Common myeloid progenitor, CD34-positive (primary cell): ENCODE measurements around the gene CFAP97D2.
A peak's percentile ranks its signal among the peaks of the same experiment; 100 is the strongest.

Source experiments
- CTCF ChIA-PET: fragments of 350-600 bp; sonication (Branson Sonifier 250); formaldehyde crosslinking; loops from one replicate; lab custom pipeline; 2021; ENCODE audit warnings: antibody characterized with exemption; lab: Charles Lee
- POLR2A ChIA-PET: fragments of 350-600 bp; sonication (Branson Sonifier 250); formaldehyde crosslinking; loops from one replicate; lab custom pipeline; 2021; ENCODE audit warnings: antibody characterized with exemption; lab: Charles Lee
- DNase-seq, 3 donors: peaks; one replicate each; pipeline versions ENCODE4 v3.0.0 to v3.0.0-alpha.2; 2013
- H3K27ac ChIP-seq, 2 experiments: 1 replicate in 1 of 2; 2 replicates in 1 of 2; pipeline ENCODE4 v1.7.0; 2013; ENCODE audit warnings: inconsistent platforms in 2 of 2, low read length in 2 of 2, mild to moderate bottlenecking in 2 of 2, low read depth in 1 of 2, moderate library complexity in 1 of 2; ENCODE audit not compliant: severe bottlenecking in 2 of 2, insufficient read depth in 1 of 2, poor library complexity in 1 of 2
- H3K27me3 ChIP-seq, 5 experiments: replicated peaks in 2 of 5; 1 replicate in 3 of 5; 2 replicates in 2 of 5; pipeline versions ENCODE4 v1.6.1 to v1.7.0; 2013; ENCODE audit warnings: low read length in 4 of 5, mild to moderate bottlenecking in 2 of 5, moderate library complexity in 2 of 5, inconsistent platforms in 1 of 5; ENCODE audit not compliant: insufficient read depth in 5 of 5, control insufficient read depth in 4 of 5
- H3K36me3 ChIP-seq, 4 experiments: 1 replicate in 2 of 4; 2 replicates in 2 of 4; pipeline versions ENCODE4 v1.6.1 to v1.7.0; 2013; ENCODE audit warnings: low read length in 3 of 4, control low read depth in 1 of 4, mild to moderate bottlenecking in 1 of 4; ENCODE audit not compliant: control insufficient read depth in 4 of 4, insufficient read depth in 4 of 4
- H3K4me1 ChIP-seq, 4 experiments: 1 replicate in 3 of 4; 2 replicates in 1 of 4; pipeline versions ENCODE4 v1.6.1 to v1.7.1; 2013; ENCODE audit warnings: low read length in 3 of 4, mild to moderate bottlenecking in 3 of 4, control low read depth in 1 of 4, inconsistent platforms in 1 of 4, moderate library complexity in 1 of 4; ENCODE audit not compliant: control insufficient read depth in 4 of 4, insufficient read depth in 4 of 4; ENCODE audit errors: control extremely low read depth in 1 of 4
- H3K4me3 ChIP-seq, 7 experiments: 1 replicate in 4 of 7; 2 replicates in 3 of 7; pipeline versions ENCODE4 v1.5.1 to v1.7.0; 2013; ENCODE audit warnings: mild to moderate bottlenecking in 7 of 7, low read length in 6 of 7, moderate library complexity in 6 of 7, inconsistent platforms in 2 of 7, low read depth in 2 of 7, control low read depth in 1 of 7; ENCODE audit not compliant: insufficient read depth in 4 of 7, control insufficient read depth in 1 of 7; ENCODE audit errors: extremely low read depth in 1 of 7
- H3K9me3 ChIP-seq, 5 experiments: 1 replicate in 4 of 5; 2 replicates in 1 of 5; pipeline versions ENCODE4 v1.6.1 to v1.7.1; 2013; ENCODE audit warnings: low read length in 4 of 5, mild to moderate bottlenecking in 2 of 5, inconsistent platforms in 1 of 5, low read depth in 1 of 5, moderate library complexity in 1 of 5; ENCODE audit not compliant: control insufficient read depth in 4 of 5, insufficient read depth in 2 of 5; ENCODE audit errors: control extremely low read depth in 1 of 5
- WGBS: methylation state at CpG from one replicate; pipeline ENCODE4 v1.1.5; 2013; ENCODE audit not compliant: insufficient coverage; 5-methylcytosine and 5-hydroxymethylcytosine counted together

CFAP97D2 gene

GRCh38 chr13:114136576-114136975 is 42.5 kb upstream of the CFAP97D2 start:
- Histone ChIP-seq H3K27ac (no peak overlapping the region), H3K36me3 (no peaks in the 10 kb centered on the region), H3K4me3 (no peak overlapping the region), H3K4me1 (peaks cover 0 to 40% (median 34%) of the 10 kb centered on the region in 4 experiments), H3K27me3 (no peaks in the 10 kb centered on the region), H3K9me3 (no peaks in the 10 kb centered on the region)
- CTCF ChIA-PET: interaction anchor here (1.2 to 3.0 kb wide), 2 partner anchors 10 to 11 kb away, joined by 4 to 8 read pairs; no protein-coding TSS in a partner anchor
- 99% methylated on average over 7 of the region's 7 CpGs for WGBS
- DNase-seq: no peak
- POLR2A ChIA-PET: no interaction called here

DNA sequence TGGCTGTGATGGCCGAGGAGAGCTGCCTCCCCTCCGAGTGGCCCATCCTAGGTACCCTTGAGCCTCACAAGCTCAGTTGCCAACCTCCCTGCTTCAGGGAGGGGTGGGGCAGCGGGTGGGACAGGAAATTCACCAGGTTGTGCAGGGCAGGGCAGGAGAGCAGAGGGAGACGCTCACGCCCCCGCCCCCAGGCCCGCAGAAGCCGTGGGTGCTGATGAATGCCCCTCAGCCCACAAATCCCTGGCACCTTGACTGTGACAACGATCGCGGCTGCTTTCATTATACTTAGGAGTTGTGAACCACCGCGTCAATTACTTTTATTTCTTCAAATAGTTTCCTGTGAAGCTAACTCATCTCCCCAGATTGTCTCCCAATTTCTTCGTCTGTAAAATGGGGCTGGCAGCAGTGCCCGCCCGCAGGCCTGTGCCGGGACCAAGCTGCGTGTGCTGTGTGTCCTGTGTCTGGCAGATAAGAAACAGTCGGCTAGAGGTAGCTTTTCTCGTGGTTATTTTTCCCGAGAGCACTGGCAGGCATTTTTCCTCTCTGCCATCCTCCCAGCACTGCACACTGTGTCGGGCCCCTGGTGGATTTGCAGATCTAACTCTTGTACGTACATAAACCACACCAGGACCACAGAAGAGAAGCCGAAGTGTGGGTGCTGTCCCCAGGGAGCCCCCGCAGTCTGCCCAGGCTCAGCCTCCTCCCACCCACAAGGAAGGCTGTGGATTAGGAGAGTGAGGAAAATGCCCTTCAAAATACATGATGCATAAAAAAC is 38.7 kb upstream of the CFAP97D2 start:
- Histone ChIP-seq H3K27ac (no peak overlapping the region), H3K4me3 (peak overlapping the region in 3 of 7 experiments; percentile 46 to 57 (median 48)), H3K36me3 (no peaks in the 10 kb centered on the region), H3K4me1 (peaks cover 0 to 54% (median 53%) of the 10 kb centered on the region in 4 experiments), H3K27me3 (no peaks in the 10 kb centered on the region), H3K9me3 (no peaks in the 10 kb centered on the region)
- WGBS: 28% methylated on average over 15 of the region's 25 CpGs
- ChIA-PET POLR2A (no interaction called here), CTCF (interaction anchor here (0.7 to 1.1 kb wide), 2 partner anchors 11 to 28 kb away, joined by 3 to 5 read pairs; no protein-coding TSS in a partner anchor)
- peak in 2 of 3 donors; percentile 45 to 64 for DNase-seq

- POLR2A ChIA-PET: no interaction called here
- CTCF ChIA-PET: interaction anchor here (0.7 to 1.1 kb wide), 2 partner anchors 11 to 27 kb away, joined by 3 to 5 read pairs; no protein-coding TSS in a partner anchor
- Histone ChIP-seq H3K27ac (no peak overlapping the region), H3K9me3 (no peaks in the 10 kb centered on the region), H3K27me3 (no peaks in the 10 kb centered on the region), H3K4me3 (peak overlapping the region in 1 of 7 experiments; percentile 31), H3K4me1 (peaks cover 1 to 60% (median 59%) of the 10 kb centered on the region in 4 experiments), H3K36me3 (no peaks in the 10 kb centered on the region)
- WGBS: 46% methylated on average over 8 of the region's 10 CpGs
- no peak for DNase-seq
Measured at GRCh38 chr13:114140906-114141250, 38.2 kb upstream of the CFAP97D2 start.

DNA sequence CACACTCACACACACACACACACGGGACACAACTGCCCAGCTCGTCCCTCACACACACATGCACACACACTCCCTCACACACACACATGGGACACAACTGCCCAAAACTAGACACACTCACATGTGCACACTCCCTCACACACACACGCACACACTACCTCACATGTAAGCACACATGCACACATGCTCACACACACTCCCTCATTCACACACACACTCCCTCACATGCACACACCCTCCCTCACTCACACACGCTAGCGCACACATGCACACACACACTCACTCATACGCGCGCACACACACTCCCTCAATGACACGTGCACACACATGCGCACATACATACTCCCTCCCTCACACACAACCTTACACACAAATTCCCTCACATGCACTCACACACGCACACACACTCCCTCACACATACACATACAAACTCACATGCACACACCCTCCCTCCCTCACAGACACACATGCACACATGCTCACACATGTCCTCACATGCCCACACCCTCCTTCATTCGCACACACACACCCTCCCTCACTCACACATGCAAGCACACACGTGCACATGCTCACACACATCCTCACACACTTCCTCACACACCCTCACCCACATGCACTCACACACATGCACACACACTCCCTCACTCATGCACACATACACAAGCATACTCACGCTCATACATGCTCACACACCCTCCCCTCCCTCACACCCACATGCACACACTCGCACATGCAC is 37.6 kb upstream of the CFAP97D2 start:
- no peaks in the 10 kb centered on the region for H3K9me3 ChIP-seq
- POLR2A ChIA-PET: no interaction called here
- H3K36me3 ChIP-seq: no peaks in the 10 kb centered on the region
- DNase-seq: no peak
- H3K27me3 ChIP-seq: no peaks in the 10 kb centered on the region
- peaks cover 1 to 65% (median 64%) of the 10 kb centered on the region in 4 experiments for H3K4me1 ChIP-seq
- WGBS: 76% methylated on average over 13 of the region's 15 CpGs
- H3K4me3 ChIP-seq: peak overlapping the region in 1 of 7 experiments; percentile 31
- no peak overlapping the region for H3K27ac ChIP-seq
- CTCF ChIA-PET: interaction anchor here (1.1 kb wide), 1 partner anchor 27 kb away, joined by 5 read pairs; no protein-coding TSS in a partner anchor

GRCh38 chr13:114142137-114142550 is 36.9 kb upstream of the CFAP97D2 start:
- Histone ChIP-seq H3K9me3 (no peaks in the 10 kb centered on the region), H3K4me1 (peaks cover 1 to 70% (median 69%) of the 10 kb centered on the region in 4 experiments), H3K27me3 (no peaks in the 10 kb centered on the region), H3K36me3 (no peaks in the 10 kb centered on the region), H3K27ac (no peak overlapping the region), H3K4me3 (no peak overlapping the region)
- POLR2A ChIA-PET: no interaction called here
- 90% methylated on average over 5 of the region's 6 CpGs for WGBS
- no peak for DNase-seq
- CTCF ChIA-PET: interaction anchor here (1.2 to 1.4 kb wide), 2 partner anchors 11 to 28 kb away, joined by 3 to 5 read pairs; no protein-coding TSS in a partner anchor

DNA sequence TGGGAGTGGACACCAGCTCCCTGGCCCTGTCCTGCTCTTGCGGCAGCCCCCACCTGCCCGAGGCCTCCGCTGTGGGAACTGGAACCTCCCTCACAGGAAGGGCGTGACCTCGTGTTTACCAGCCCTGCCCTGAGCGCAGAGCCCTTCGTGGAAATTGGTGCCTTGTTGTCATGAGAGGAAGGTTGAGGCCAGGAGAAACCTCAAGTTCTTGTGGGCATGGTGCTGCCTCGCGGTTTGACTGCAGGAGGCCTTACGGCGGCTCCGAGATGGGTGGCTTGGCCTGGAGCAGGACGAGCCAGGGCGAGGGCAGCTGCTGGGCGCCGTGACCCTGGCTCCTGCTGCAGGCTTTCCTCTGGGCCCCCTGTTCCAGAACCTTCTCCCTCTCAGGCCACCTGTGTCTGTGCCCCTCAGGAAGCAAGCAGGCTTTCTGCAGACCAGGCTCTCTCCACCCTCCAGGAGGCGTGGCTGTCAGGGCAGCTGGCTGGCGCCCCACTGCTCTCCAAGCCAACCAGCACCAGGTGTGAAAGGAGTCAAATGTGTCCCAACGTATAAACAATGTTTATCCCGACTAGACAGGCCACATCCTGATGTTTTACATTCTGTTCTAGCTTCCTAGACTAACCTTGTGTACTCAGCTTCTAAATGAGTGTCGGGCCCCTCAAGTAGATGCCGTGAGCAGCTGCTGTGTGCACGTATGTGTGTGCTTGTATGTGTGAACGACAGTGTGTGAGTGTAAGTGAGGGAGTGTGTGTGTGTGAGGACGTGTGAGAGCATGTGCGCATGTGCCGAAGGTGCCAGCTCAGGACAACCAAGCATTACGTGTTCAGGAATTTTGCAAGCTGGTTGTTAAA is 36.2 kb upstream of the CFAP97D2 start:
- Histone ChIP-seq H3K4me3 (peak overlapping the region in 4 of 7 experiments; percentile 6 to 38 (median 11)), H3K9me3 (no peaks in the 10 kb centered on the region), H3K27me3 (no peaks in the 10 kb centered on the region), H3K27ac (no peak overlapping the region), H3K4me1 (peaks cover 2 to 72% (median 71%) of the 10 kb centered on the region in 4 experiments), H3K36me3 (no peaks in the 10 kb centered on the region)
- POLR2A ChIA-PET: interaction anchor here (1.0 kb wide), 1 partner anchor 93 kb away, joined by 3 read pairs; no protein-coding TSS in a partner anchor
- peak in 2 of 3 donors; percentile 77 to 85 for DNase-seq
- CTCF ChIA-PET: interaction anchor here (0.7 to 1.8 kb wide), 5 partner anchors 12 to 49 kb away, joined by 3 to 5 read pairs (median 3); no protein-coding TSS in a partner anchor
- 30% methylated on average over 27 of the region's 28 CpGs for WGBS
